Activated CD4-positive, alpha-beta T cell treated with anti-CD3 and anti-CD28 coated beads for 4 hours (primary cell): ENCODE results near the gene BCDIN3D.
"Not testable (repeated sequence)": the region's sequence is repeated elsewhere in the genome, so short reads cannot be mapped to it uniquely, and the experiment has no call there.

ENCODE experiments used
- DNase-seq, 2 donors: peaks; one replicate each; pipeline ENCODE4 v3.0.0-alpha.2; 2020

BCDIN3D gene, protein sequence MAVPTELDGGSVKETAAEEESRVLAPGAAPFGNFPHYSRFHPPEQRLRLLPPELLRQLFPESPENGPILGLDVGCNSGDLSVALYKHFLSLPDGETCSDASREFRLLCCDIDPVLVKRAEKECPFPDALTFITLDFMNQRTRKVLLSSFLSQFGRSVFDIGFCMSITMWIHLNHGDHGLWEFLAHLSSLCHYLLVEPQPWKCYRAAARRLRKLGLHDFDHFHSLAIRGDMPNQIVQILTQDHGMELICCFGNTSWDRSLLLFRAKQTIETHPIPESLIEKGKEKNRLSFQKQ

GRCh38 chr12:49842519-49843352 lies at the start of gene BCDIN3D:
Gene BCDIN3D, minus strand, starts transcription at chr12:49843106. Its CDS starts 19 bp downstream, at chr12:49843087.
- DNase-seq, result peak; percentile 92 to 93

- no peak for DNase-seq
These were observed 49.3 kb upstream of the BCDIN3D start for GRCh38 chr12:49892084-49892731.

- DNase-seq, result no peak
These were observed 48.6 kb upstream of the BCDIN3D start for GRCh38 chr12:49891476-49891875.

GRCh38 chr12:49891012-49891411 lies 48.1 kb upstream of the BCDIN3D start:
- DNase-seq, result no peak

- no peak for DNase-seq
These were observed 47.2 kb upstream of the BCDIN3D start for GRCh38 chr12:49890096-49890461.

GRCh38 chr12:49889361-49890095 lies 46.6 kb upstream of the BCDIN3D start:
- no peak for DNase-seq

DNA sequence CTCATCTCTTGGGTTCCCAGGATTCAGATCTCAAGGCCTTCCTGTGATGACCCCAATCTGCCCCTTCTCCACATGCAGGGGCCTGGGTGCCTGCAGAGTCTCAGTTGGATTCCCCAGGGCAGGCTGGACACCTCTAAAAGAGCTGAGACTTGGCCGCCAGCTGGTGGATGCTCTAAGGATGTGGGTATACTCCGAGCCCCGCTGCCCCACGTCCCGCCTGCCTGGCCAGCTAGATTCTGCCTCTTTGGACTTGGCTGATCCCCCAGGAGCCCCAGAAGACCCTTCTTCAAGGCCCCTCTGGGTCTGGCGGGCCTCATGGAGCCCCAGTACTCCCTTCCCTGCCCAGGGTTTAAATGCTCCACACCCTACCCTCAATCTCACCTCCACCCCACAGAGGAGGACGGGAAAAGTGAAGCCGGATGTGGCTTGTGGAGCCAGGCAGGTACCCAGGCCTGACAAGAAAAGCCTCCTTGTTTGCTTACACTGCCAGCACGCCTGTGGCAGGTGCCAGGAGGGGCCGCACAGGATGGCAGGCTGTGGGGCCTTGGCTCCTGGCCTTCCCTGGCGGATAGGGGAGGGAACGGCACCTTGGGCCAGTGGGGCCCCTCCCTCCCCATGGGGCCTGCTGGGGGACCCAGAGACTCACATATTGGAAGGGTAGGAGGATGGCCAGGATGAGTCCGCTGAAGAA lies 45.7 kb upstream of the BCDIN3D start:
- no peak for DNase-seq

DNA sequence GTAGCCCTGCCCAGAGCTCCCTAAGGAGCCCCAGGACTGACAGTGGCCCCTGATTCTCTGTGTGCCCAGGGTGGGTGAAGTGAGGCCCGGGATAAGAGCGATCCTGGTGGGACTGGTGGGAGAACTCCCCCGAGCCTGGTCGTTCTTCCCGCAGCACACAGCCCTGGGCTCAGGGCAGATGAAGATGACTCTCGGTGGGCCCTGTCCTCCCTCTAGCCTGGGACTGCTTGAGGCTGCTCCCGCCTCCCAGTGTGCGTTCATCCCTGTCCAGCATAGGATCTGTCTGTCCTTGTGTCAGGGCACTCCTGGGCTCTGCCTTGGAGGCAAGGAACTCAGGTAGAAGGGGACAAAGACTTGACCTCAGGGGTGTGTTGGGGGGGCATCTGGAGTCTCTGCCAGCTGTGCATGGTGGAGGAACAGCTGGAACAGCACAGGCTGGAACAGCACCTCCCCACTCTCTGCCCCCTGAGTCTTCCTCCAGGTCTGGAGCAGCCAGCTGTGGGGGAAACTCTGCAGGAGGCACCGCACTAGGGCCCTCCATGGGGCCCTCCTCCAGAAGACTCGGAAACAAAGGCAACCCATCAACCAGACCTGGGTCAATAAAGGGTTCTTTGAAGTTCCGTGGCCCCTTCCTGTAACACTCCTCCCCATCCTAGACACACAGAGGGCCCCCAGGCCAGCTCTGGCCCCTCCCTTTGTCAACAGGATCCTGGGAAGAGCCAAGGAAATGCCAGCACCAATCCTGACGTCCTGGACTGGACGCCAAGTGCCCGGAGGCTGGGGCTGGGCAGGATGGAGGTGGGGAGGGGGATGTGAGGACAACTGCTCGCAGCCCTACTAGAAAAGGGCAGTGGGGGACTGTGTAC lies 44.9 kb upstream of the BCDIN3D start:
- DNase-seq, result no peak

DNA sequence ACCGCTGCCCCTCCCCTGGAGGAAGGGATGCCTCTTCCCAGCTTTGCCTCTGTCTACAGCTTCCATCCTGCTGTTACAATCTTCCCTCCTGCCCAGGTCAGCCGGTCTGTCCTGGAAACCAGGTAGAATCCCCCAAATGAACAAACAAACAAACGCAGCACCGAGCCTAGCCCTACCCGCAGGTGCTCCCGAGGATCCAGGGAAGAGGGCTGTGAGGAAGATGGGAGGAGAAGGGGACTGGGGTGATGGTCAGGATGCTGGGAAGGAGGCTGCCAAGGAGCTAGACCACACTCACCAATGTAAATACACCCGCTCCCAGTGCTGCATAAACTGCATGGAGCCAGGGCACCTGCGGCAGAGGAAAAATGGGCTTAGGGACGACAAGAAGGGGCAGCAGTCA lies 44.2 kb upstream of the BCDIN3D start:
- DNase-seq, result no peak

DNA sequence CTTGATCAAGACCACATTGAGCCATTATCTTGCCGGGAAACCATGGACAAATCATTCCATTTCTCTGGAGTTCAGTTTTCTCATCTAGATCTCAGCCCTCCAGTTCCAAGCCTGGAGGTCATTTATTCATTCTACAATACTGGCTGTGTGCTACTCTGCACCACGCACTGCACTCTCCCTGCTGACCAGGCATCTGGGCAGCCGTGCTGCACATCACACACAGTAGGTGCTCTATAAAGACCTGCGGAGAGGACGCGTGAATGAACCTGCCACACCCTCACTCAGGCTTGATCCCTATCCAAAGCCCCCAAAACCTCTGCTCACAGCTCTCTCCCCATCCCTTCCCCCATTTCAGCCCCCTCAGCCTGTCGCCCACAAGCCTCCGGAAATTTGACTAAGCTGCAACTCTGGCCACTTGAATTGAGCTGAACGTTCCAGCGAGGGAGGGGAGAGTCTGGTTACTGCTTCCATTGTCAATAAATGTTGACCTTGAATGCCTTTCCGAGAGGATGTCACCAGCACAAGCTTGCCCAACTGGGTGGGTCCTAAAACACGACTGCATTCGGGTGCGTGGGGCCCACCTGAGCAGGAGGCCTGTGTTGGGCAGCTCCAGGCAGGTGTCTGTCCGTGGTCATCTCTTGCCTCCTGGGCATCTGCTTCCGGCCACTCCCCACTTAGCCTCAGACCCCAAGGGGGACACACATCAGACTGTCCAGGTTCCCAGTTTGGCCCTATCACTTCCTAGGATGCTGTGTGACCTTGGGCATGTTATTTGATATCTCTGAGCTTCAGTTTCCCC lies 43.0 kb upstream of the BCDIN3D start:
- no peak for DNase-seq

DNA sequence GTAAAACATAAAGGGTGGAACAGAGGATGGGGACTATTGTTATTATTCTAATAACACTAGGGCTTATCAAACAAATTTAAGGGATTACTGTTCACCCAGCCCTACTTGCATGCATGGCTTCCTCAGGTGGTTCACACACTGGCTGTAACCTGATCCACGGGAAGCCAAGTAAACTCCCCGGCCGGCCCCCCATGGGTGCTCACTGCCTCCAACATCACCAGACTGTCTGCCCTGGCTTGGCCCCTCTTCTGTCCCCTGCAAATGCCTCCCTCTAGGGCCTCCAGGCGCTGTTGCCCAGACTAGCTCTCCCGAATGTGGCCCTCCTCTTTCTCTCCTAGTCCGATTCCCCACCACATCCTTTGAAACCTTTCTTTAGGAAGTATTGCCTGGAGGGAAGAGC lies 42.2 kb upstream of the BCDIN3D start:
- DNase-seq, result no peak

- no peak for DNase-seq
These were observed 40.1 kb upstream of the BCDIN3D start for GRCh38 chr12:49882851-49883464.

DNA sequence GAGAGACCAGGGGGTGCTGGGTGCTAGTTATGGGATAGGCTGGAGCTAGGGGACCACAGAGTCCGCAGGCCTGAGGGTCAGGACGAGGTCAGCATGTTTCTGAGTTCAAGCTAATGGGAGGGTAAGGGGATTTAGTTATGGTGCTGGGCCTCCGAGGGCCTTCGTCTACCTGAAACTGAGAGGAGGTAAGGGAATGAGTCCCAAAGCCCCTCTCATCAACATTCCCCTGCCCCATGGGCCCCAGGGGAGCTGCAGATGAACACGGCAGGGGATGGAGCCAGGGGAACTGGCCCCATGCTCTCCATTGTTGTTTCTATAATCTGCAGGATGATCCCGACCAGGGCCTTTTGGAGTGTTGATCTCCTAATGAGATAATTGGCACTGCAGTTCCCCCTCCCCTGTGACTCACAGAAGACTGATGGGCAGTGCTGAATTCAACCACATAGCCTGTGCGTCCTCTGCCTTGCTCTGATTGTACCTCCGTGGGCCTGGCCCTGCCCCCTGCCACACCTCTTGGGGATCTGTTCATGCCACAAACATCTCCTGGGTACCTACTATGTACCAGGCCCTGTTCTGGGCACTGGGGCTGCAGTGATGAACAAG lies 39.4 kb upstream of the BCDIN3D start:
- no peak for DNase-seq

DNA sequence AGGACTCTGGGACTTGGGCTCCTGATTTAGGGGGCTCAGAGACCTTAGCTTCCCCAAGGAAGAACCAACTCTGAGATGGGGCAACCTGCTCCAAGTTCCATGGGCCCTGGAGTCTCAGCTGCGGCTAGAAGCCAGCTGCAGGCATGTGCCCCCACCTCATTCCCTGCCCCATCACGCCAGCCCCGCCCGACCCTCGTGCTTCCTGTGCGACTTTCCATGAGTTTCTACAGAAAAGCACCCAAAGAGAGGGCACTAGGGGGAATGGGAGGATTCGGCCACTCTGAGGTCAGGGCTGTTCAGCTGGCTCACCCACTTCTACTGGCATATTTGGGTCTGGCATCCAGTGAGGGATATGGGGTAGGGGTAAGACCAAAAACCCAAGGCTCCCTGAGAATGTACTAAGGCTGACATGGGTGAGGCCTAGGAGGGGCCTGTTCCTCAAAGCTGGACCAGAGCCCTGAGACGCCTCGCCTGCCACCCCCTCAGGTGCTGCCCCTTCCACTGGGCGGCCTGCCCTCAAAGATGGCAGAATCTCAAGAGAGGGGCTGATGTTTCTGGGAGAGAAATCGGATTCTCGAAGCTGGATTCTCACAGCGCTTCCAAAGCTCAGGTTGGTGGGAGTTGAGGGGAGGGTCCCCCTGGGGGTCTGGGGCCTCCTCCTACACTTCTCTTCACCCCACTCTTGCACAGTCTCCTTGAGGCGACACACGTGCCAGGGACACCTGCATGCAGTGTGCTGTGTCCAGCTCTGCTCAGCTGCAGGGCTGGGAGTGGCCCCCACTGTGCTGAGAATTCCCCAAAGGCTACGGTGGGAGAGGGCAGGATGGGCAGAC lies 38.7 kb upstream of the BCDIN3D start:
- no peak for DNase-seq

DNA sequence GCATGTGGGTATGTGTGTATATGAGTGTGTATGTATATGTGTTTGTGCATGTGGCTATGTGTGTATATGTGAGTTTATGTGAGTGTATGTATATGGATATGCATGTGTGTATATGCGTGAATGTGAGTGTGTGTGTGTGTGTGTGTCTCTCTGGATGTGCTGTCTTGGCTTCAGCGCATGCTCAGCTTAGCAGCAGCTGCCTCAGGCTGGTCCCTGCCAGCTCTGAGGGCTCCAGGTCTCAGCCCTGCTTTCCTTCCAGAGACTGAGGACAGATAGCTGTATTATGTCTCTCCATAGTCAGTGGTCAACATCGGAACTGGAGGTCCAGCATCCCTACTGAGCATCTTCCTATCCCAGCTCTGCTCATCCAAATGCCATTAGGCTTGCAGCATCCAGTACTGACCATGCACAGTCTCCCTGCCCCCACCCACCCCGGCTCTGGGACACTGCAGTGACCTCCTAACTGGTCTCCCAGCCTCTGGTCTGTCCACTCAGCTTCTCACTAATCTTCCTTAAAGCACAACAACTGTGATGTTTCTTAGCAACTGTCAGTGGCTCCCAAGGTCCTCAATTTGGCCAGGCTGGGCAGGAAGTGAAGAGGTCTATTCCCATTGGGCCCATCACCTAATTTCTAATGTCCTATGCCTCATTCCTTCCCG lies 38.0 kb upstream of the BCDIN3D start:
- DNase-seq, result no peak

- DNase-seq, result not testable (repeated sequence)
These were observed 36.2 kb upstream of the BCDIN3D start for GRCh38 chr12:49879065-49879464.

- DNase-seq, result no peak
These were observed 35.1 kb upstream of the BCDIN3D start for GRCh38 chr12:49878021-49878420.

DNA sequence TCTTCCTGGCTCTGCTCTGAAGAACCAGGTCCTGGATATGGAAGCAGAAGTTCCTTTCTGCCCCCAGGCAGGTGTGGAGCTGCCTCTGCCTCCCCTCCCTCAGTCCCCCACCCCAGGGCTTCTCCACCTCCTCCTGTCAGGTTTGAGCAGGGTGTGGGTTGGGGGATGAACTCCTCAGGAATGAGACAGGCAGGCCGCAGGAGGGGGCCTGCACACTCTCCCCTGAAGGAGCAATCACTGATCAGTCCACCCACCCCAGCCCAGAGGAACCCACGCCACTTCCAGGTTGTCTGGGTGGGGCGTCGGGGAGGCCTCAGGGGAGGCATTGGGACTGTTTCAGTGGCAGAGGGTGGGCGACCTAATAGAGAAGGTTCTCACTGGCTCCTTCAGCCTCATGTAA lies 34.2 kb upstream of the BCDIN3D start:
- no peak for DNase-seq
